ENCODE measurements around the gene METTL21C. TPM values are rescaled to one million over a fixed set of nuclear protein-coding genes. Genes with fewer than 3 reads are reported as not detected.
A peak's percentile ranks its signal among the peaks of the same experiment; 100 is the strongest.

The METTL21C gene
- polyA plus RNA-seq, 12 donors, result 8.5 to 55.7 (median 24.3) TPM; not detected in 1

DNA sequence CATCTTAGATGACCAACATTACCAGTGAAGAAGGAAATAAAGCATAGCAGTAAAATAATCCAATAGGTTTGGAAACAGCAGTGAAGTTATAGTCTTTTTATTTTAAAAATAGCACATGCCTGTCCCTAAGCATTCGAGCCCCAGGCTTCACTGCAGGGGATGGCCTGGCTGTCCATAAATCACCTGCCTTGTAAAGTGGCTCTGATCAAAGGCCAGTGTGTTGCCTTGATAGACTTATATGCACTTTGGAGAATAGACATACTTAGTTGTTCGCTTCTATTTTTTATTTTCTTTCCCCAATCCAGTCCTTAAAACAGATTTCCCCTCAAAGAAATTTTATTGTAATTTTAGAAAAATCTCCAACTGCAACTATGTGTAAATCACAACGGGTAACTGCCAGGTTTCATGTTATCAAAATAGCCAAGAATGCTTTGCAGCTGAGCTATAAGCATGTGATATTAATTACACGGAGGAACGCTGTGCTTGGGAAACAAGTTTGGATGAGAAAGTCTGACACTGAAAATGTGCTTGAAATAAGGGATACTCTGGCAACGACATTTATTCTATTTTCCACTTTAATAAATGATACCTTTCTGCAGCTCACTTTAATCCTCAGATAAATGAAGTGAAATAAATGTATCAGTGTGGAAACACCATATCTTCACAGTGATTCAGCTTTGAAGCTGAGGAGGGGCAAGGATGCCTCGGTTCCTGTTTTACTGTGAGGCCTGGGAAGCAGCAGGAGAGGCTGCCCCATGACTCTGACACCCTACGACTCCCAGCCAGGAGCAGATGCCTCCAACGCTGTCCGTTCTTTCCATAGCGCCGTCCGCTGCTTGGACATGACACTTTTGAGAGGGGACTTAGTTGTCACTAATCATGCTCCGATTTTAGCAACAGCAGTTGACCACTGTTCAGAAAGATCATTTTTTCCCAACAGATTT, 5.5 kb upstream of the METTL21C start:
- peak; percentile 43 for DNase-seq

DNA sequence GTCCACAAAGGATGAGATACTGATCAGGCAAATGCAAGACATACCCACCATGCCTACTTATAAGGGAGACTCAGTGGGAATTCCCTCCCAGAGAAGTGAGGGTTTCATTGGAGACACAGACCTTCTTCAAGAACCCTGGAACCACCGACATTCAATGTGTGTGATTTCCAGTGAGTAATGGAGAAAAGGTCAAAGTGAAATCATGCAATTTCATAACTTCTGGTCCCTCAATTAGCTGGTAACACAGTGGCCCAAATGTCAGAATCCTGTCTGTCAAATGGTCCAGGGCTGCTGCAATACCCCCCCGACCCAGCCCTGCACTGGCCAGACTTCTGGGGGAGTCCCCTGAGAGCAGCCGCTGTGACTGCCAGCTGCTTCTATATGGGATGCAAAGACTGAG, 4.7 kb upstream of the METTL21C start:
- no peak for DNase-seq

- no peak for DNase-seq
Measured at GRCh38 chr13:102698649-102698980, 3.8 kb upstream of the METTL21C start.

DNA sequence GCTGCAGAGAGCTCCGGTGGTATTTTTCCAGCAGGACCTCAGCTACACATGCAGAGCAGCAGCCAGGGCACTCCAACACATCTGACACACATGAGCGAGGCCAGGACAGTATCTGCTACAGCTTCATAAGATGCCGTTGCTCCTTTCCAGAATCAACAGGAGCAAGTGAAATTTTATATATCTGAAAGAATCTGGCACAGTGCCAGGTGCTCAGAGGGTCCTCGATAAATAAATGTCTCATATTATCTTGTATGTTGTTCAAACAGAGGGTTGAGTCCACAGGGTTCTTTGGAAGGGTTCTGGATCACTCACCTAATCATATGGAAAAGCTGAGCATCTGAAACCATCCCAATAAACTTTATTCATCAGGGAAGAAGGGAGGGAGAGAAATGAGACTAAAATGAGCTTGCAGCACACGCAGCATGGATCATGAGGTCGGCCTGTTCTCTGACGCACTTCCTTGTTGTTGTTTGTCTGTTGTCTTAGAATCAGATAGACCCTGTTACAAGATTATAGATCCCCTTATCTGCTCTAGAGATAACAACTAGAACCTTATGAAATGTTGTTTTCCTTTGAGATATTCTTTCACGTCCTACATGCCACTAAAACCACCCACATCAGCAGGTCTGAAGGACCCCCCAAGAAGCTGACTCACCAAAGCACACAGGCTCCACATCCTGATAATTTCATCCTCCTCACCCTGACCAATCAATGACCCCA, 3.2 kb upstream of the METTL21C start:
- DNase-seq, result no peak

DNA sequence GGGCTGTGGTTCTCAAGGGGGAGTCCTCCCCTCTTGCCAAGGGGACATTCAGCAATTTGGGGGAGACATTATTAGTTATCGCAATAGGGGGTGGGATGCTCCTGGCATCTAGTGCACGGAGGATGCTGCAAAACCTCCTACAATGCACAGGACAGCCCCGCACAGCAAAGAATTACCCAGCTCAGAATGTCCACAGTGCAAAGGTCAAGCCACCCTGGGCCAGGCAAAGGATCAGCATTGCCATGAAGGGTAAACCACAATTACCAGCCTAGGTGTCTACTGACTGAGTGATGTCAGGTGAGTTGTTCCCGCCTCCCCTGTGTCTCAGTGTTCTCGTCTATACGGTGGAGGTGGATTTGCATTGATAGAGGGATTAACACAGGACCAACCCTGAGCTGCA, 2.4 kb upstream of the METTL21C start:
- DNase-seq, result no peak

DNA sequence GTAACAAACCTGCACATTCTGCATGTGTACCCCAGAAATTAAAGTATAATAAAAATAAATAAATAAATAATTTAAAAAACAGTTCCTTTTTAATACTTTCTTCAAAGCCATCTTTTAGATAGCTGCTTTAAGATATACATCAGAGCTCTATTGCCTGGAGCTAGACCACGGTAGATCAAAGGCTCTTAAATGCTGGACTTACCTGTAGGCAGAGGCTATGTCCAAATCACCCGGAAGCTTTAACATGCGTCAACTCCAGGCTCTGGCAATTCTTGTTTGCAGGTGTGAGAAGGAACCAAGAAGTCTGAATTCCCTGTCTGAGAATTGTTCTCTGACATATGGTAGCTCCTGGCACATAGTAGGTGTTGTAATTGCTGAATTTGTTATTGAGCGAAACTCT, 1.6 kb upstream of the METTL21C start:
- no peak for DNase-seq

DNA sequence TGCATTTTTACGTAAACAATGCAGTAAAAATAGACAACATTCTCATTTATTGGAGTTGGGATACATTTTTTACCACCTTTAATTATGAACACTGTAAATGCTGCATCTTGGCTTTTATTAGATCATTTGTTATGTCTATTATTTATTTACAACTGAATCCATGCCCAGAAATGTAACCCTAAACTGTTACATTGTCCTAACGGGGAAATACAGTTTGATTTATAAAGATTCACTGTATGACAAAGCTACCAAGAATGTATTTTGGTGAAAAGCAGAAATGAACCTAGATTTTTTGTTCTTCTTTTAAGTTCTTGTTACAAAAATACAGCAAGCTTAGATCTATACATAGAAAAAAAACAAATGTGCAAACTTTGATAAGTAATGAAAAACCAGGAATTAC, 1.1 kb downstream of the METTL21C start:
- DNase-seq, result no peak

DNA sequence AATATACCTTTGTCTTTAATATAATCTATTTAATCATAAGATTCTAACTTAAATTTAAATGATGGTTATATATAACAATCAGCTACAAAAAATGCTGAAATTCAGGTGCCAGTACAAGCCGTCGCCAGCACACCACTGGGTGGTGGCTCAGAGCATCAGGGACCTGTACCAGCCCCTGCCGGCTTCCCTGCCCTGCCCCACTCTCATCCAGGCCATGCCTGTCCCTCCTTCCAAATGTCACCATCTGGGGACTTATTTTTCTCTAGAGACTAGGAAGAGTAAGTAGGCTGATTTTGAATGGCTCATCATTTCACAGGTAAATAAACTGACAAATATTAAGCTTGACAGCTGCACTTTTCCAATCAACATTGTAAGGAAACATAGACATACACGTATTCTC, 1.6 kb downstream of the METTL21C start:
- DNase-seq, result no peak

- no peak for DNase-seq
Measured at GRCh38 chr13:102692491-102692826, 2.4 kb downstream of the METTL21C start.

GRCh38 chr13:102690883-102691282, 4.0 kb downstream of the METTL21C start:
- no peak for DNase-seq

GRCh38 chr13:102688306-102688973, 6.4 kb downstream of the METTL21C start:
- no peak for DNase-seq

- no peak for DNase-seq
Measured at GRCh38 chr13:102687520-102687919, 7.3 kb downstream of the METTL21C start.

- DNase-seq, result no peak
Measured at GRCh38 chr13:102686024-102686423, 8.8 kb downstream of the METTL21C start.

- no peak for DNase-seq
Measured at GRCh38 chr13:102683637-102684036, 11.2 kb downstream of the METTL21C start.

DNA sequence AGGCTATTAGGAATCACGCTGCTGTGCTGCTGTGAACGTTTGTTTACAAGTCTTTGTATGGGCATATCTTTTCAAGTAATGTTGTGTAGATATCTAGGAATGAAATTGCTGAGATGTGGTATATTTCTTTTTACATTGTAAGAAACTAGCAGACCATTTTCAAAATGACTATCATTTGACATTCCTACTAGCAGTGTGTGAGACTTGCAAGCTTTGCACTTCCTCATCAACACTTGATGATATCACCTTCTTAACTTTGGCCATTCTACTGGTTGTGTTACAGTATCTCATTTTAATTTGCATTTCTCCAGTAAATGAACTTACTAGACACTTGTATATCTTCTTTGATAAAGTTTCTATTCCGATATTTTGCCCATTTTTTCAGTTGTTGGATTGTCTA, 12.1 kb downstream of the METTL21C start:
- no peak for DNase-seq

DNA sequence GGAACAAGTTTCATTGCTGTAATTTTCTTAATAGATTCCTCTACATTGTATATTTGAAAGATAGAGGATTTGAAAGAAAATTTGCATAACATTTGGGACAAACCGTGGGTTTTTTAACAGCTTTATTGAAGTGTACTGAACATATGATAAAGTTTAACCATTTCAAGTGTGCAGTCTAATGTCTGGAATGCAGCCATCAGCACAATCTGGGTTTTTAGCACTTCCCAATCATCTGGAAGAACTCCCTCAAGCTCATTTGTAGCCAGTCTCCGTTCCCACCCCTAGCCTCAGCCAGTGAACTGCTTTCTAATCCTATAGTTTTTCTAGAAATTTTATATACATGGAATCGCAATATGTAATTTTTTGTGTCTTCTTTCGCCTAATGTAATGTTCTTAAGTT, 12.6 kb downstream of the METTL21C start:
- DNase-seq, result no peak

DNA sequence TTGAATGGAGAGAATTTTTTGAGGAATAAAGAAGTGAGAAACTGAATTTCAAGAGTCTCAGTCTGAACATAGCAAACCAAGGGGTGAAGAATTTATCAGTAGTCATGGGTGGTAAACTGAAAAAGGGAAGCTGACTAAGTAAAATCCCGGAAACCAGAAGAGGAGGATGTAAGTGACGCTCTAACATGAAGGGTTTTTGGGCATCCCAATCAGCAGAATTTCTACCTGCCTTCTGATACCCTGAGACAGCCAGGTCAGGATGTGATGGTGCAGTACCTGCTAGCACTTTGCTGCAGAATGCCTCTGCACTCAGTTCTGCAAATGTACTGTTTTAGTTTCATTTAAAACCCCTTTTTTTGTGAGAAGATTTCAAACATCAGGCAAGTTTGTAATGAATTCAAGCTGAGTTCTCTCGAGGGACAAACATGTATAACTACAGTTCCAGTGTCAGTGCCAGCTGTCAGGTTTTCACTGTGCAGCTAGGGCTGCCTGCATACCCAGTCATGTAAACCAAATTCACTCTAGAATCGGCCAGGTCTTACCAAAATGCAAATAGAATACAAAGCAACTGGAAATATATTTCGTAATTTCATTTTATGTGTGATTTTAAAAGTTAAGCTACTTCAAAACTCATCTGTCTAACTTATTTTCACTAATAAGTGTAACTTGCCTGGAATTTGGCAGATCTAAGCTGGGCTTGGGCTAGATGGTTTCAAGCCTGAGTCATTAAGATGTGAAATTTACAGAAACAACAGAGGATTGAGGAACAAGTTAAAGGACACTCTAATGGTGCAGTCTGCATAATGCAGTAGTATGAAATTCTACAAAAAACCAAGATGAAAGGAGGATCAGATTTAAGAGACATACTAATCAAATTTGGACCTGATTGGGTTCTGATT, 13.8 kb downstream of the METTL21C start:
- no peak for DNase-seq

DNA sequence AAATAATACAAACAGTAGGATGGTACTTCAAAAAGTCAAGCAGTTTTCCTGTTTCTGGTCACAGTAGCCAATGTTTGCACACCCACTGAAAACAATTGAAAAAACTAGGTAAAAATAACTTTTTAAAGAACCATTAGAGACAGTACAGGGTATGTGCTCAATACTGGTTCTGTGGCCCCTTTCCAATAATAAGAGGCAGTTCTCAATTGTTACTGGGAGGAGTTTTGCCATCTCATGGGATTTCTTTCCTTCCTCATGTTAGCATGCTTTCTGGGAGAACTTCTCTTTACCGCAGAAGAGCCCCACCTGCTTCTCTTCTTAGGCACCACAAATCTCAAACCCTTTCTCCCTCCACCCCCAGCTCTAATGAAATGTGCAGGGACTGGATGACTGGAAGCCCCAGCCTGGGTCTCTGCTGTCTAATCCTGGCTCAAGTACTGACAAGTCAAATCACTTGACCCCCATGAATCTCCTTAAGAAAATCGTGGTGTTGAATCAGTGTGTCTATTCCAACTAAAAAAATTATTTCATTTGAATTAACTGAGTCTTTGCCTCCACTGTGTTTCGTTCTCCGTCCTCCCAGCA, 14.6 kb downstream of the METTL21C start:
- no peak for DNase-seq

DNA sequence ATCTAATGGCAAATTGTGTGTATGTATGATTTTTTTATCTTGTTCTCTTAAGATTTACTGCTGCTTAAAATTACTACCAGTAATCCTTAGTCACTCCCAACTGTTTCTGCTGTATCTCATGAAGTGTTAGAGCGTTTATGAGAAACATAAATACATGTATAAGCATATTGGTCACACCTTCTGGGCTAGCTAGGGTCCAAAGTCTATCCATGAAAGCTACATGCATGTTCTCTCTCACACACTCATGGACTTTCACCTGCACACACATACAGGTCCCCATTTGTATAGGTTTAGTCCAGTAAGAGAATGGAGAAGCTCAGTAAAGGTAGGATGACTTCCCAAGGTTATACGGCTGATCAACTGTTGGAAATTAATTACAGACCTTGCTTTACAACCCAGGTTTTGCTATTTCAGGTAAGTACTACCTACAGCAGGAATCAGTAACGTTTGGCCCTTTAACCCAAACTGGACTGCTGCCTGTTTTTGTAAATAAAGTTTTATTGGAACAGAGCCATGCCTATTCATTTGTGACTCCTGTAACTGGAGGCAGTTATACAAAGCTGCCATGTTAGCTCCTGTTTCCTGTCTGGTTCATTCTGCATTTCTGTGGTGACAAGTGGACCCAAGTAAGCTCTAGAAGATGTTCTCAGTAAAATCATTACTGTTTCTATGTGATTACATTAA, 15.3 kb downstream of the METTL21C start:
- DNase-seq, result no peak

- DNase-seq, result no peak
Measured at GRCh38 chr13:102678339-102679107, 16.3 kb downstream of the METTL21C start.
